PC-3 (cell line): ENCODE results near the gene NEDD4L.
A peak's percentile ranks its signal among the peaks of the same experiment; 100 is the strongest.

Experiments used
- EZH2phosphoT487 ChIP-seq: fragments of 300-600 bp; sonication (generic); IDR thresholded peaks from 2 replicates; pipeline ENCODE4 v1.6.1; 2018; ENCODE audit warnings: mild to moderate bottlenecking, antibody characterized with exemption, low read length, borderline replicate concordance
- TF ChIP-seq, protein P1 (sequence below): fragments of 300-600 bp; sonication (generic); conservative IDR thresholded peaks from 2 replicates; pipeline ENCODE4 v1.5.1; 2017; ENCODE audit warnings: antibody characterized with exemption, low read depth, mild to moderate bottlenecking, low read length

DNA sequence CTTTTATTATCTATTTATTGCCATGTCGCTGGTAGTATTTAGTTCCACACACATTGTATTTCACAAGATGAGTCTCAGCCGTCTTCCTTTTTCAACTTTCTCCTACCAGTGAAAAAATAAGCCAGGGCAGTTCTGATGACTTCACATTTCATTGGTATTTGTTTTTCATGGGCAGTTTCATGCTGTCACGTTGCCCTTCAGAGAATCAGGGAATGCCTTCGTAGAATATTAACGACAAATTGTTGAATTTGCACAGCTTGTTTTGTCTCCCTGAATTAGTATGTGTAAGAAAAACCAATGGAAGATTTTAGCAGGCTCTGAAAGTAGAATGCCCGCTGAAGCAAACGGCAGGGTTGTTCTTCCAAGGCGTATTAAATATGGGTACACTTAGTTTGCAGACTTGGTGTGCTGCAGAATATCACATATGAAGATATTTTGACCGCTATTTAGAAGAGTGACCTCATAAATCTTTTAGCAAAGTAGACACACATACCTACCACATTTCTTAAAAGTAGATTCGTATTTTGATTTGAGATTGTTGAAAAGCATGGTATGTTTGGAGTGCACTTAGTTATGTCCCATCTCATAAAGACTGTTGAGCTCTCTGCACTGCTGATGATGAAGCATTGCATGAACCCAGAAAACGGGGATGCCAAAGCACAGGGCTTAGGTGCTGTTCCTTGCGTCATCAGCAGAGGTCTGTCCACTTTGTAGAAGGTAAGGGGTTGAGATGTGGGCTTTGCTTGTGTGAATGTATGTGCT is 2.9 kb downstream of the NEDD4L start:
- no peak for TF ChIP-seq EZH2phosphoT487
- TF ChIP-seq, protein P1, sequence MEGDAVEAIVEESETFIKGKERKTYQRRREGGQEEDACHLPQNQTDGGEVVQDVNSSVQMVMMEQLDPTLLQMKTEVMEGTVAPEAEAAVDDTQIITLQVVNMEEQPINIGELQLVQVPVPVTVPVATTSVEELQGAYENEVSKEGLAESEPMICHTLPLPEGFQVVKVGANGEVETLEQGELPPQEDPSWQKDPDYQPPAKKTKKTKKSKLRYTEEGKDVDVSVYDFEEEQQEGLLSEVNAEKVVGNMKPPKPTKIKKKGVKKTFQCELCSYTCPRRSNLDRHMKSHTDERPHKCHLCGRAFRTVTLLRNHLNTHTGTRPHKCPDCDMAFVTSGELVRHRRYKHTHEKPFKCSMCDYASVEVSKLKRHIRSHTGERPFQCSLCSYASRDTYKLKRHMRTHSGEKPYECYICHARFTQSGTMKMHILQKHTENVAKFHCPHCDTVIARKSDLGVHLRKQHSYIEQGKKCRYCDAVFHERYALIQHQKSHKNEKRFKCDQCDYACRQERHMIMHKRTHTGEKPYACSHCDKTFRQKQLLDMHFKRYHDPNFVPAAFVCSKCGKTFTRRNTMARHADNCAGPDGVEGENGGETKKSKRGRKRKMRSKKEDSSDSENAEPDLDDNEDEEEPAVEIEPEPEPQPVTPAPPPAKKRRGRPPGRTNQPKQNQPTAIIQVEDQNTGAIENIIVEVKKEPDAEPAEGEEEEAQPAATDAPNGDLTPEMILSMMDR: peak; percentile 30; the same call in 1 of the 2 replicates
